HepG2 (cell line): ENCODE data around the gene PARP8. TPM values are rescaled to one million over a fixed set of nuclear protein-coding genes. Genes with fewer than 3 reads are reported as not detected.

Experiments used
- ATAC-seq: fragments of 200-7000 bp; cut with Tn5 transposase; 3 replicates; pipeline ENCODE4 v1.9.1; 2020; ENCODE audit warnings: mild to moderate bottlenecking, moderate library complexity
- BruUV-seq: library from RNA; stranded (reverse); fragments of 400-500 nt; replicated peaks from 2 replicates; lab custom pipeline; 2021; lab: Mats Ljungman, UMichigan
- CTCF ChIA-PET: fragments of 300-600 bp; formaldehyde crosslinking; extraction: SDS; loops from one replicate; lab custom pipeline; 2021; ENCODE audit warnings: low total read pairs, inconsistent platforms, low intra/inter-chr PET ratio; lab: Yijun Ruan, JAX
- POLR2A ChIA-PET: fragments of 350-600 bp; sonication (Branson Sonifier 250); formaldehyde crosslinking; loops from one replicate; lab custom pipeline; 2020; ENCODE audit warnings: antibody characterized with exemption, inconsistent platforms; lab: Yijun Ruan, JAX
- DNase-seq: peaks from one replicate; pipeline ENCODE4 v3.0.0-alpha.2; 2015; ENCODE audit warnings: low spot score
- FAIRE-seq: peaks from 3 replicates; lab custom pipeline; 2011; peaks lifted over from hg19 to GRCh38; lab: Jason Lieb, UNC
- H2AFZ ChIP-seq: one replicate; pipeline ENCODE4 v1.6.1; 2011; ENCODE audit warnings: low read length, inconsistent platforms
- H3K27ac ChIP-seq: fragments of 300-600 bp; 3 replicates; pipeline ENCODE4 v1.8.0; 2011; ENCODE audit warnings: mixed run types, mild to moderate bottlenecking, mixed read lengths, low read length, inconsistent platforms; ENCODE audit not compliant: insufficient read depth; ENCODE audit errors: extremely low read length
- H3K27me3 ChIP-seq, 2 experiments: fragments of 200-600 bp in 1 of 2; 2 replicates in 1 of 2; 3 replicates in 1 of 2; pipeline versions ENCODE4 v1.6.0 to v1.8.0; 2011; ENCODE audit warnings: low read length in 2 of 2, mild to moderate bottlenecking in 2 of 2, moderate library complexity in 2 of 2, inconsistent platforms in 1 of 2; ENCODE audit not compliant: insufficient read depth in 2 of 2, control insufficient read depth in 1 of 2
- H3K36me3 ChIP-seq, 2 experiments: fragments of 200-600 bp in 1 of 2; replicated peaks in 1 of 2; 2 replicates in 1 of 2; 3 replicates in 1 of 2; pipeline versions ENCODE4 v1.5.1 to v1.8.0; 2011; ENCODE audit warnings: low read length in 2 of 2, inconsistent platforms in 1 of 2; ENCODE audit not compliant: insufficient read depth in 2 of 2, control insufficient read depth in 1 of 2
- H3K4me1 ChIP-seq: 2 replicates; pipeline ENCODE4 v1.5.1; 2012; ENCODE audit warnings: low read length, inconsistent platforms; ENCODE audit not compliant: insufficient read depth
- H3K4me2 ChIP-seq: 2 replicates; pipeline ENCODE4 v1.6.0; 2011; ENCODE audit warnings: low read depth, low read length, inconsistent platforms
- H3K4me3 ChIP-seq, 3 experiments: fragments of 200-600 bp in 1 of 3; sonication (generic), shearing (Covaris generic) in 1 of 3; replicated peaks in 1 of 3; 2 replicates each; pipeline ENCODE4 v1.5.1; 2011 to 2016; ENCODE audit warnings: low read length in 3 of 3, inconsistent platforms in 2 of 3, low read depth in 2 of 3, mild to moderate bottlenecking in 2 of 3, control low read depth in 1 of 3, mixed read lengths in 1 of 3; ENCODE audit not compliant: insufficient read depth in 1 of 3
- H3K79me2 ChIP-seq: one replicate; pipeline ENCODE4 v1.6.1; 2011; ENCODE audit warnings: low read length, inconsistent platforms; ENCODE audit not compliant: insufficient read depth
- H3K9ac ChIP-seq: 2 replicates; pipeline ENCODE4 v1.6.0; 2011; ENCODE audit warnings: mild to moderate bottlenecking, low read depth, low read length, inconsistent platforms; ENCODE audit not compliant: insufficient read depth
- H3K9me3 ChIP-seq: 2 replicates; pipeline ENCODE4 v1.5.1; 2012; ENCODE audit warnings: mild to moderate bottlenecking, low read length
- H4K20me1 ChIP-seq: 2 replicates; pipeline ENCODE4 v1.6.0; 2011; ENCODE audit warnings: inconsistent platforms, mild to moderate bottlenecking, low read length, moderate library complexity; ENCODE audit not compliant: insufficient read depth
- ADNP ChIP-seq: sonication (generic); formaldehyde crosslinking; IDR thresholded peaks from 2 replicates; pipeline ENCODE4 v1.4.0; 2020; ENCODE audit warnings: missing genetic modification reagents
- FOXC1 ChIP-seq: sonication (generic); formaldehyde crosslinking; IDR thresholded peaks from 2 replicates; pipeline ENCODE4 v1.8.0; 2022; ENCODE audit warnings: mild to moderate bottlenecking, missing genetic modification reagents, borderline replicate concordance
- HNRNPH1 ChIP-seq: fragments of 200-400 bp; formaldehyde crosslinking; optimal IDR thresholded peaks from 2 replicates; pipeline ENCODE3; 2017; ENCODE audit warnings: mild to moderate bottlenecking, low read depth, low read length
- NR1H2 ChIP-seq: sonication (generic); formaldehyde crosslinking; IDR thresholded peaks from 2 replicates; pipeline ENCODE4 v1.8.1; 2022; ENCODE audit warnings: low read depth, missing genetic modification reagents, borderline replicate concordance
- NR2C2 ChIP-seq: sonication (generic); formaldehyde crosslinking; IDR thresholded peaks from 2 replicates; pipeline ENCODE4 v1.4.0; 2020; ENCODE audit warnings: missing genetic modification reagents, mild to moderate bottlenecking, moderate library complexity, borderline replicate concordance
- RFX3 ChIP-seq: IDR thresholded peaks from 2 replicates; pipeline ENCODE4 v1.6.1; 2016; ENCODE audit warnings: missing biosample characterization, missing genetic modification reagents
- RXRB ChIP-seq: IDR thresholded peaks from 2 replicates; pipeline ENCODE4 v1.6.1; 2016; ENCODE audit warnings: borderline replicate concordance, missing genetic modification reagents, missing compliant biosample characterization
- ZNF549 ChIP-seq: sonication (generic); formaldehyde crosslinking; IDR thresholded peaks from 2 replicates; pipeline ENCODE4 v1.5.0; 2020; ENCODE audit warnings: missing genetic modification reagents
- WGBS: methylation state at CpG from one replicate; pipeline ENCODE4 v1.1.6; 2017; ENCODE audit warnings: low lambda C conversion rate; 5-methylcytosine and 5-hydroxymethylcytosine counted together
- in situ Hi-C: cut with HindIII; loops from 2 replicates; pipeline ENCODE4 v1.10.0; 2017; ENCODE audit warnings: low pct_unique_long_range_greater_than_20kb; ENCODE audit not compliant: extremely low pct_ligation_motif_present
- intact Hi-C: fragments of 100-400 bp; cut with micrococcal nuclease; formaldehyde crosslinking; loops from one replicate; pipeline ENCODE4 v1.10.0; 2022; ENCODE audit not compliant: unreplicated experiment
- polyA plus RNA-seq, 8 experiments: library from polyadenylated mRNA; depleted of rRNA in 3 of 8; stranded (reverse) in 7 of 8; unstranded in 1 of 8; fragments of >200 nt; fragmentation: Illumina TruSeq in 4 of 8; extraction: Trizol in 4 of 8; gene quantifications; 2 replicates each; pipeline versions ENCODE4 v1.2.1 to v1.2.3, GENCODE V29; 2011 to 2016; ENCODE audit warnings: low read depth in 4 of 8, missing spikeins in 1 of 8, mixed read lengths in 1 of 8; ENCODE audit not compliant: insufficient read depth in 1 of 8
- total RNA-seq, 5 experiments: library from RNA; depleted of rRNA; stranded (reverse); fragments of >200 nt; fragmentation: Illumina TruSeq; extraction: Trizol; gene quantifications; 2 replicates each; pipeline ENCODE4 v1.2.3, GENCODE V29; 2016; ENCODE audit warnings: low read depth in 1 of 5
- TF ChIP-seq, protein P1 (sequence below): sonication (generic); formaldehyde crosslinking; IDR thresholded peaks from 2 replicates; pipeline ENCODE4 v1.4.0; 2020; ENCODE audit warnings: mild to moderate bottlenecking, missing genetic modification reagents
- TF ChIP-seq, protein P2 (sequence below), 2 experiments: IDR thresholded peaks; 2 replicates each; pipeline ENCODE4 v1.6.1; 2011 to 2012; ENCODE audit warnings: low read length in 2 of 2, borderline replicate concordance in 1 of 2, low read depth in 1 of 2, mild to moderate bottlenecking in 1 of 2, moderate library complexity in 1 of 2
- TF ChIP-seq, protein P3 (sequence below): sonication (generic); formaldehyde crosslinking; IDR thresholded peaks from 2 replicates; pipeline ENCODE4 v1.4.0; 2020; ENCODE audit warnings: mild to moderate bottlenecking, missing genetic modification reagents

The PARP8 gene
- total and polyA plus RNA-seq, 2 of the 13 experiments (the other 11 are each of a cell fraction or from before 2014, with no cell fraction given): 0.11 to 0.29 TPM

DNA sequence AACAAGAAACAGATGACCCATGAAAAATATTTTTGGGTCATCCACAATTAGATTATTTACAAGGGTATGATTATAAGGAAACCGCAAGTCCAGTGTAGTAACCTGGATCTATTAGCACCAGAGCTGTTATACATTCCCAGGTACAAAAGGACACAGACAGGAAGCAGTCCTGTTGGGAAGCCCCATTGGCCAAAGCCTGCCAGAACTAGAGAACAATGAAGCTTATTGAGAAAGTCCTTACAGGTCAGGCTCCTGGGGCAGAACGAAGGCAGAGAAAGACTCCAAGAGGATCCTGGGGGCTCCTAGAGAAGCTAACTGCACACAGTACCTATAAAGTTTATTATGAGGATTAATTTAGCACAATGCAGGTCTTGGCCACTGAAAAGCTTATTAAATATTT, 169.9 kb downstream of the PARP8 start:
- ChIA-PET POLR2A (no interaction called here), CTCF (no interaction called here)
- intact Hi-C loops: no loop called here
- TF ChIP-seq ADNP: no peak
- TF ChIP-seq NR1H2 (CRISPR knock-in tag): no peak
- TF ChIP-seq, protein P1, sequence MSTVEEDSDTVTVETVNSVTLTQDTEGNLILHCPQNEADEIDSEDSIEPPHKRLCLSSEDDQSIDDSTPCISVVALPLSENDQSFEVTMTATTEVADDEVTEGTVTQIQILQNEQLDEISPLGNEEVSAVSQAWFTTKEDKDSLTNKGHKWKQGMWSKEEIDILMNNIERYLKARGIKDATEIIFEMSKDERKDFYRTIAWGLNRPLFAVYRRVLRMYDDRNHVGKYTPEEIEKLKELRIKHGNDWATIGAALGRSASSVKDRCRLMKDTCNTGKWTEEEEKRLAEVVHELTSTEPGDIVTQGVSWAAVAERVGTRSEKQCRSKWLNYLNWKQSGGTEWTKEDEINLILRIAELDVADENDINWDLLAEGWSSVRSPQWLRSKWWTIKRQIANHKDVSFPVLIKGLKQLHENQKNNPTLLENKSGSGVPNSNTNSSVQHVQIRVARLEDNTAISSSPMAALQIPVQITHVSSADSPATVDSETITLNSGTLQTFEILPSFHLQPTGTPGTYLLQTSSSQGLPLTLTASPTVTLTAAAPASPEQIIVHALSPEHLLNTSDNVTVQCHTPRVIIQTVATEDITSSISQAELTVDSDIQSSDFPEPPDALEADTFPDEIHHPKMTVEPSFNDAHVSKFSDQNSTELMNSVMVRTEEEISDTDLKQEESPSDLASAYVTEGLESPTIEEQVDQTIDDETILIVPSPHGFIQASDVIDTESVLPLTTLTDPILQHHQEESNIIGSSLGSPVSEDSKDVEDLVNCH (CRISPR knock-in tag): no peak
- TF ChIP-seq, protein P2, sequence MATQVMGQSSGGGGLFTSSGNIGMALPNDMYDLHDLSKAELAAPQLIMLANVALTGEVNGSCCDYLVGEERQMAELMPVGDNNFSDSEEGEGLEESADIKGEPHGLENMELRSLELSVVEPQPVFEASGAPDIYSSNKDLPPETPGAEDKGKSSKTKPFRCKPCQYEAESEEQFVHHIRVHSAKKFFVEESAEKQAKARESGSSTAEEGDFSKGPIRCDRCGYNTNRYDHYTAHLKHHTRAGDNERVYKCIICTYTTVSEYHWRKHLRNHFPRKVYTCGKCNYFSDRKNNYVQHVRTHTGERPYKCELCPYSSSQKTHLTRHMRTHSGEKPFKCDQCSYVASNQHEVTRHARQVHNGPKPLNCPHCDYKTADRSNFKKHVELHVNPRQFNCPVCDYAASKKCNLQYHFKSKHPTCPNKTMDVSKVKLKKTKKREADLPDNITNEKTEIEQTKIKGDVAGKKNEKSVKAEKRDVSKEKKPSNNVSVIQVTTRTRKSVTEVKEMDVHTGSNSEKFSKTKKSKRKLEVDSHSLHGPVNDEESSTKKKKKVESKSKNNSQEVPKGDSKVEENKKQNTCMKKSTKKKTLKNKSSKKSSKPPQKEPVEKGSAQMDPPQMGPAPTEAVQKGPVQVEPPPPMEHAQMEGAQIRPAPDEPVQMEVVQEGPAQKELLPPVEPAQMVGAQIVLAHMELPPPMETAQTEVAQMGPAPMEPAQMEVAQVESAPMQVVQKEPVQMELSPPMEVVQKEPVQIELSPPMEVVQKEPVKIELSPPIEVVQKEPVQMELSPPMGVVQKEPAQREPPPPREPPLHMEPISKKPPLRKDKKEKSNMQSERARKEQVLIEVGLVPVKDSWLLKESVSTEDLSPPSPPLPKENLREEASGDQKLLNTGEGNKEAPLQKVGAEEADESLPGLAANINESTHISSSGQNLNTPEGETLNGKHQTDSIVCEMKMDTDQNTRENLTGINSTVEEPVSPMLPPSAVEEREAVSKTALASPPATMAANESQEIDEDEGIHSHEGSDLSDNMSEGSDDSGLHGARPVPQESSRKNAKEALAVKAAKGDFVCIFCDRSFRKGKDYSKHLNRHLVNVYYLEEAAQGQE (IDR thresholded peaks at IDR 0.05; ENCODE audit: borderline replicate concordance in 1 of 2, low read depth in 1 of 2, low read length in 2 of 2): no peak
- TF ChIP-seq FOXC1: no peak
- TF ChIP-seq RXRB: no peak
- TF ChIP-seq, protein P3, sequence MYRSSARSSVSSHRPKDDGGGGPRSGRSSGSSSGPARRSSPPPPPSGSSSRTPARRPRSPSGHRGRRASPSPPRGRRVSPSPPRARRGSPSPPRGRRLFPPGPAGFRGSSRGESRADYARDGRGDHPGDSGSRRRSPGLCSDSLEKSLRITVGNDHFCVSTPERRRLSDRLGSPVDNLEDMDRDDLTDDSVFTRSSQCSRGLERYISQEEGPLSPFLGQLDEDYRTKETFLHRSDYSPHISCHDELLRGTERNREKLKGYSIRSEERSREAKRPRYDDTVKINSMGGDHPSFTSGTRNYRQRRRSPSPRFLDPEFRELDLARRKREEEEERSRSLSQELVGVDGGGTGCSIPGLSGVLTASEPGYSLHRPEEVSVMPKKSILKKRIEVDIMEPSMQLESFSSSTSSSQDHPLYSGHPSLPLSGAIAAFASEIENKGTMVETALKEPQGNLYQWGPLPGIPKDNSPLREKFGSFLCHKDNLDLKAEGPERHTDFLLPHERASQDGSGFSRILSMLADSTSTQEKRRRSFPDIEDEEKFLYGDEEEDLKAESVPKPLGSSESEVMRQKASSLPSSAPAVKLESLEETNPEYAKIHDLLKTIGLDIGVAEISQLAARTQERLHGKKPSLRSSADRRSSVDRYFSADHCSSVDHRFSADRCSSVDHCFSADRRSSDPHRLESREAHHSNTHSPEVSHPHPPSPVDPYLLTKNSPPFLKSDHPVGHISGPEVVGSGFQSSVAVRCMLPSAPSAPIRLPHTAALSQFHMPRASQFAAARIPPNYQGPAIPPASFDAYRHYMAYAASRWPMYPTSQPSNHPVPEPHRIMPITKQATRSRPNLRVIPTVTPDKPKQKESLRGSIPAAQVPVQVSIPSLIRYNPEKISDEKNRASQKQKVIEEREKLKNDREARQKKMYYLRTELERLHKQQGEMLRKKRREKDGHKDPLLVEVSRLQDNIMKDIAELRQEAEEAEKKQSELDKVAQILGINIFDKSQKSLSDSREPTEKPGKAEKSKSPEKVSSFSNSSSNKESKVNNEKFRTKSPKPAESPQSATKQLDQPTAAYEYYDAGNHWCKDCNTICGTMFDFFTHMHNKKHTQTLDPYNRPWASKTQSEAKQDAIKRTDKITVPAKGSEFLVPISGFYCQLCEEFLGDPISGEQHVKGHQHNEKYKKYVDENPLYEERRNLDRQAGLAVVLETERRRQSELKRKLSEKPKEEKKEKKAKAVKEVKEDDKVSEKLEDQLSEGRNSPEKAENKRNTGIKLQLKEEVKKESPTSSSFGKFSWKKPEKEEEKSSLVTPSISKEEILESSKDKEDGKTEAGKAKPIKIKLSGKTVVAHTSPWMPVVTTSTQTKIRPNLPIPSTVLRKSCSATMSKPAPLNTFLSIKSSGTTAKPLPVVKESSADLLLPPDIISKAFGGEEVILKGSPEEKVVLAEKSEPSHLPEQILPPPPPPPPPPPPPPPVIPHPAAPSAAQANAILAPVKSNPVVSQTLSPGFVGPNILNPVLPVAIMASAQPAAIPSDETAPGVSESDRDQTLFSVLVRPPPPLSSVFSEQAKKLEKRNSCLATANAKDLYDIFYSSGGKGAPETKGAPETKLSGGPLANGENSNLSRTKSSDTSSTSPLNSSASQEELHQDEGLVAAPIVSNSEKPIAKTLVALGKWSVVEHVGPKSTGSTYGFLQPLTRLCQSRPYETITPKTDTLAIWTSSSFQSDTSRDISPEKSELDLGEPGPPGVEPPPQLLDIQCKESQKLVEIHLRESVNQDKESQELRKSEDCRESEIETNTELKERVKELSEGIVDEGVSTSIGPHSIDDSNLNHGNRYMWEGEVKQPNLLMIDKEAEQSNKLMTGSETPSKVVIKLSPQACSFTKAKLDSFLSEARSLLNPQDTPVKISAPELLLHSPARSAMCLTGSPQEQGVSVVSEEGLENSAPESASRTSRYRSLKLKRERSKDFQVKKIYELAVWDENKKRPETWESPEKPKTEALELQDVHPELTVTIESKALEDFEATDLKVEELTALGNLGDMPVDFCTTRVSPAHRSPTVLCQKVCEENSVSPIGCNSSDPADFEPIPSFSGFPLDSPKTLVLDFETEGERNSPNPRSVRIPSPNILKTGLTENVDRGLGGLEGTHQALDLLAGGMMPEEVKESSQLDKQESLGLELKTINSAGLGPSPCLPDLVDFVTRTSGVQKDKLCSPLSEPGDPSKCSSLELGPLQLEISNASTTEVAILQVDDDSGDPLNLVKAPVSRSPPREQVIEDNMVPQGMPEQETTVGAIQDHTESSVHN (CRISPR knock-in tag): no peak
- no peak for TF ChIP-seq NR2C2 (CRISPR knock-in tag)
- TF ChIP-seq ZNF549: no peak
- TF ChIP-seq RFX3: no peak
- no peak for TF ChIP-seq HNRNPH1

More for the DNA sequence above, 169.9 kb downstream of the PARP8 start:
- Histone ChIP-seq H3K4me3 (no peak overlapping the region), H2AFZ (no peak overlapping the region), H3K27me3 (no peaks in the 10 kb centered on the region), H3K9ac (no peak overlapping the region), H3K36me3 (no peaks in the 10 kb centered on the region), H3K4me2 (no peak overlapping the region), H4K20me1 (no peaks in the 10 kb centered on the region), H3K9me3 (no peaks in the 10 kb centered on the region), H3K79me2 (no peaks in the 10 kb centered on the region), H3K27ac (no peak overlapping the region), H3K4me1 (no peaks in the 10 kb centered on the region)
- no peak for ATAC-seq
- 18% methylated on average over 2 of the region's 2 CpGs for WGBS
- DNase-seq: no peak
- no peak for FAIRE-seq
- no TSS peak for BruUV-seq
- in situ Hi-C loops: no loop called here
